Measurements from ENCODE around the gene MFAP3. TPM values are rescaled to one million over a fixed set of nuclear protein-coding genes. Genes with fewer than 3 reads are reported as not detected.
"Not testable (repeated sequence)": the region's sequence is repeated elsewhere in the genome, so short reads cannot be mapped to it uniquely, and the experiment has no call there.

The MFAP3 gene
- total RNA-seq, 1 donor from 2014 or later = 21.8 TPM

DNA sequence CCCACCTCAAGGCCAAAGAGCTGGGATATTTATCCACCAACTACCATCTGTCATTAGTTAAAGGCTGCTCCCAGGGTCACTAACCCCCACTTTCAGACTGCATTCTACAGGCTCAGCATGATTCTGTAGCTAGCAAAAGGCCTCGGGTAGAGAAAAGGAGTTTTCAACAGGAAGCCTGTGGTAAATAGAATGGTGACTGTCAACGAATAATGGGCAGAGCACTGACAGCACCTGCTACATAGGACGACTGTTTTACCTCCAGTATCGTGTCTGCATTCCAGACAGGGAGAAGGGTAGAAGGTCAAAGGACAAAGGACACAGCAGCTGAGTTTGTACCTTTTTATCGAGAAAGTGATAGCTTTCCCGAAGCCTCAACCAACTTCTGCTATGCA lies 20.3 kb downstream of the MFAP3 start:
- DNase-seq (ENCODE audit: low spot score) = no peak
- no peak overlapping the region for H3K4me3 Mint-ChIP-seq (ENCODE audit: low read depth)
- peaks cover 20% of the 10 kb centered on the region for H3K36me3 Mint-ChIP-seq (ENCODE audit: low read depth)
- intact Hi-C loops (cut with micrococcal nuclease) = no loop called here
- H3K27ac Mint-ChIP-seq = no peak overlapping the region
- H3K27me3 Mint-ChIP-seq (ENCODE audit: low read depth) = no peaks in the 10 kb centered on the region
- peaks cover 16% of the 10 kb centered on the region for H3K4me1 Mint-ChIP-seq (ENCODE audit: low read depth)
- no peaks in the 10 kb centered on the region for H3K9me3 Mint-ChIP-seq

DNA sequence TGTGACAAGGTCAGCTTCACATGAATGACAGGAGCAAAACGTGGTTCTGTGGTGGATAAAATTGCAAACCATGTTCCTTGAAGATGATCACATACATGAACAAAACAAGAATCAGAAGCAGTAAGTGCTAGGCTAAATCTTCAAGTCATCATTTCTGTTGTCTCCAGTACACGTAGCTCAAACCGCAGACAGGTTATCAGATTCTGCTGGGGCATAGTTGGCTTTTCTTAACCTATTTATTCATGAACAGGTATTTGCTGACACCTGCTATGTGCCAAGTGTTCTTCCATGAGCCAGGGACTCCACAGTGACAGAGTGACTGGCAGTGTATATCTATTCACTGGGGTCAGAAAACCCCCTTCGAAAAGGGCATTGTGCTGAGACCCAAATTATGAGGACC lies 20.8 kb downstream of the MFAP3 start:
- H3K27me3 Mint-ChIP-seq (ENCODE audit: low read depth) = no peaks in the 10 kb centered on the region
- H3K4me1 Mint-ChIP-seq (ENCODE audit: low read depth) = peaks cover 16% of the 10 kb centered on the region
- H3K9me3 Mint-ChIP-seq = no peaks in the 10 kb centered on the region
- intact Hi-C loops (cut with micrococcal nuclease) = no loop called here
- no peak for DNase-seq (ENCODE audit: low spot score)
- peaks cover 16% of the 10 kb centered on the region for H3K36me3 Mint-ChIP-seq (ENCODE audit: low read depth)
- H3K4me3 Mint-ChIP-seq (ENCODE audit: low read depth) = no peak overlapping the region
- no peak overlapping the region for H3K27ac Mint-ChIP-seq

DNA sequence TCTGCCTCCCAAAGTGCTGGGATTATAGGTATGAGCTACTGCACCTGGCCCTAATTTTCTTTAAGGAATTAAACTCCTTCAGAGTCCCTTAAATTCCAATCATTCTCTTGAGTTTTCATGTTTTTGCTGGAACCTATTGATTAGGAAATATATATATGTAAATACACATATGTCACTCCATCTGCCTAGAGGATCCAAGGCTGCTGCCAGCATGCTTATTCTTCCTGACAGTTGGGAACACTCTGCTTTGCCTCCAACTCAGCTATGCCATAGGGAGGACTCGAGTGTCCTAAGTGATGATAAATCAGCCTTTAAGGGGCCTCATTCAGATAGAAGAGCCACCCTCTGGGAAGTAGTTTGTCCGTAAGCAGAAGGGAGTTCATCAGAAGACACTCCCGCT lies 21.8 kb downstream of the MFAP3 start:
- no peak for DNase-seq (ENCODE audit: low spot score)
- no peak overlapping the region for H3K4me3 Mint-ChIP-seq (ENCODE audit: low read depth)
- H3K4me1 Mint-ChIP-seq (ENCODE audit: low read depth) = peaks cover 16% of the 10 kb centered on the region
- intact Hi-C loops (cut with micrococcal nuclease) = no loop called here
- H3K27me3 Mint-ChIP-seq (ENCODE audit: low read depth) = no peaks in the 10 kb centered on the region
- peaks cover 9% of the 10 kb centered on the region for H3K36me3 Mint-ChIP-seq (ENCODE audit: low read depth)
- no peaks in the 10 kb centered on the region for H3K9me3 Mint-ChIP-seq
- H3K27ac Mint-ChIP-seq = no peak overlapping the region

DNA sequence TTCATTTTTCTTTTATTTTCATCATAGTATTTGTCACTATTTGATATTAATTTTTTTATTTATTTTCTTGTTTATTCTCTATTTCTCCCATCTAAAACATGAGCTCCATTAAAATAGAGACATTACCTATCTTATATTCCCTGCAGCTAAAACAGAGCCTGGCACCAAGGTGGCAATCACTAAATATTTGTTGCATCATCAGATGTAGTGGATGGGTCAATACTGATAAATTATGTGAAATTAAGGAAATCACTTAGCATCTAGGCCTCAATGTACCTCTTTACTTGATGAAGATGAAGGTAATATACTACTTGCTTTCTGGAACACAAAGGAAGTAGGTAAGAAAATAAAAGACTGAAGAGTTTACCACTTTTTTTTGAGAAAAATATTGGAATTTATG lies 24.6 kb downstream of the MFAP3 start:
- H3K27ac Mint-ChIP-seq = no peak overlapping the region
- H3K4me3 Mint-ChIP-seq (ENCODE audit: low read depth) = no peak overlapping the region
- DNase-seq (ENCODE audit: low spot score) = no peak

DNA sequence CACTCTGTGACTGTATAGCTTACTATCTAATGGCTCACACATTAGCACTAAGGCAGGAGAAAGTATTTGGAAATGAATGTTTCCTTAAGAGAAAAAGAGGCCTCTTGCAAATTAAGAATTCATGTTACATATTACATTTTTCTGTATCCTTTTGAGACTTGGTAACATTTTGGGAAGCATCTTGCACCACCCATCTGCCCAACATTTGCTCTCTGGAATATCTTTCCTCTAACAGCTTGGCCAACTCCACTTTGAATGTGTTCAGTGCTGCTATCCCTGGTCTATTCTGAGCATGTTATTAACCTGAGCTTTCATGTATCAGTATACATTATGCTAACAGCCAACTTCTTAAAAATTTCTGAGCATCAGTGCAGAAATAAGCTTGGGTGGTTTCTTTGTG lies 27.2 kb downstream of the MFAP3 start:
- Mint-ChIP-seq H3K9me3 (no peaks in the 10 kb centered on the region), H3K27me3 (ENCODE audit: low read depth) (peaks cover 6% of the 10 kb centered on the region), H3K36me3 (ENCODE audit: low read depth) (no peaks in the 10 kb centered on the region), H3K4me3 (ENCODE audit: low read depth) (no peak overlapping the region), H3K27ac (no peak overlapping the region), H3K4me1 (ENCODE audit: low read depth) (no peaks in the 10 kb centered on the region)
- DNase-seq (ENCODE audit: low spot score) = no peak
- intact Hi-C loops (cut with micrococcal nuclease) = no loop called here

More for the DNA sequence above, 24.6 kb downstream of the MFAP3 start:
- intact Hi-C loops (cut with micrococcal nuclease) = no loop called here
- no peaks in the 10 kb centered on the region for H3K9me3 Mint-ChIP-seq
- peaks cover under 1% of the 10 kb centered on the region for H3K27me3 Mint-ChIP-seq (ENCODE audit: low read depth)
- H3K36me3 Mint-ChIP-seq (ENCODE audit: low read depth) = peaks cover 5% of the 10 kb centered on the region
- peaks cover 11% of the 10 kb centered on the region for H3K4me1 Mint-ChIP-seq (ENCODE audit: low read depth)

DNA sequence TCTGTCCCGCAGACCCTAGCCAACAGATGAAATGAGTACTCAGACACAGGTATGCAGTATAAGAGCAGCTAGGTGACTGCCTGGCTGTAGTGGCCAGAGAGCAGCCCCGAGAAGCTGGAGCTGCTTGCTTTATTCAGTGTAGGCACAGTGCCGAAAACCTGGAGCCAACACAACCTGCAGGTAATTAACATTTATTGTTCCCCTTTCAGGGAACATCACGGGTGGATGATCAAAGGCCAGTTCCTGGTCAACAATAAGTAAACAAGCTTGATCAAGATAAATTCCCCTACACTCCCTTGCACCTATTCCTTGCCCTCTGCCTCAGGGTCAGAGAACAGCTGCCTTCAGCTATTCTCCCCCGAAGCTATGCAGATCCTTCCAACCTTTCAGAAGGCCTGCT lies 31.1 kb downstream of the MFAP3 start:
- H3K4me1 Mint-ChIP-seq (ENCODE audit: low read depth) = peaks cover 32% of the 10 kb centered on the region
- intact Hi-C loops (cut with micrococcal nuclease) = loop anchor here (5.0 kb wide), 1 partner anchor 542 kb away; no protein-coding TSS in a partner anchor
- not testable (repeated sequence) for H3K27ac Mint-ChIP-seq; H3K9me3 Mint-ChIP-seq; H3K36me3 Mint-ChIP-seq (ENCODE audit: low read depth); H3K4me3 Mint-ChIP-seq (ENCODE audit: low read depth); H3K27me3 Mint-ChIP-seq (ENCODE audit: low read depth); DNase-seq (ENCODE audit: low spot score)

DNA sequence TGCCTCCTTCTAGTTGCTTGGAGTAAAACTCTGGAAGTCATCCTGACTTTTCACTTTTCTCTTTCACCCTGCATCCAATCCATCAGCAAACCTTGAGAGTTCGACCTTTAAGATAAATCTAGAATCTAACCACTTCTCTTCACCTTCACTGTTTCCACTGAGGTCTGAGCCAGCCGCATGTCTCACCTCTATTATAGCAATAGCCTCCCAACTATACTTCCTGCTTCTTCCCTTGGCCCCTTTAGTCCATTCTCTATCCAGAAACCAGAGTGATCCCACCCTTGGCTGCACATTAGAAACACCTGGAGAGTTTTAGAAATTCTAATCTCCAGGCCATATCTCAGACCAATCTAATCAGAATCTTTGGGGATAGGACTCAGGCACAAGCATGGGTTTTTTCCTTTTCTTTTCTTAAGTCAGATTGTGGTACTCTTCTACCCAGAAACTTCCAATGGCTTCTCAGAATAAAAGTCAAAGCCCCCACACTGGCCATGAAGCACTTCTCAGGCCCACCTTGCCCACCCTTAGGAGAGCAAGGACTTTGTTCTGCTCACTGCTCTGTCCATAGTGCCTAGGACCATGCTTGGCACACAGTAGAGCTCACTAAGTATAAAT lies 33.1 kb downstream of the MFAP3 start:
- Mint-ChIP-seq H3K27me3 (ENCODE audit: low read depth) (peaks cover 6% of the 10 kb centered on the region), H3K4me1 (ENCODE audit: low read depth) (peaks cover 45% of the 10 kb centered on the region)

DNA sequence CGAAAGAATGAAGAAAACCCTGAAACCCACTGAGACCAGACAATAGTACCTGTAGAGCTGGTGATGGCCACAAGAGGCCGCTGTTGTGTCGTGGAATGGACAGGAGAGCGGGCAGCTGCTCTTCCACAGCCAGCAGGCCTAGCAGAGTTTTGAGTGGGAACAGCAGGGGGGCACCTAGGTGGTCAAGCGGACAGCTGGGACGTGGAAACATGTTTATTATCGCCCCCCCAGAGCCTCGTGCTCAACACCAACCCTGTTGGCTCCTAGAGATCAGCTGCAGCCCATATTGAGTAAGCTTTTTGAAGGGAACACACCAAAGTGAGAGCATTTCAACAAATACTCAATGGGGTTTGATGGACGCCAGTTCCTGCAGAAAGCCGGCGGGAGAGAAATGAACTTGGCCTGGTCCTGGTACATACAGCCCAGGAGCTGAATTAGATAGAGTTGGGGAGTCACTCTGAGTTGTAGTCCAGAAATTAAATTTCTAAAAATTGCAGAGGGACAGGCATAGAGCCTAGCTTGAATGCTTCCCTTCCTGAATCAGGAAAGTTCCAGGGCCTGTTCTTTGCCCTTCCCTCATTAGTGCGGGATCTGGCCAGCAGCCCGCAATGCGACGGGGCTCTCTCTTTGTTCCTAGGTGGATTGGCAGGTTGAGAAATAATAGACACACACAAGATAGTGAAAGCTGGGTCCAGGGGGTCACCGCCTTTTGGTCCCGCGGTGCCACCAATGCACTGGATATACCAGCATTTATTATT lies 33.8 kb downstream of the MFAP3 start:
- H3K27ac Mint-ChIP-seq = peak overlapping the region; percentile 54
- H3K36me3 Mint-ChIP-seq (ENCODE audit: low read depth) = no peaks in the 10 kb centered on the region
- no peaks in the 10 kb centered on the region for H3K9me3 Mint-ChIP-seq
- peak; percentile 77 for DNase-seq (ENCODE audit: low spot score)
- intact Hi-C loops (cut with micrococcal nuclease) = loop anchor here (1.0 to 5.0 kb wide), 7 partner anchors 34 to 540 kb away; partner anchors contain the start of genes FAM114A2, GALNT10, MFAP3 and SAP30L
- H3K4me3 Mint-ChIP-seq (ENCODE audit: low read depth) = no peak overlapping the region
- peaks cover 51% of the 10 kb centered on the region for H3K4me1 Mint-ChIP-seq (ENCODE audit: low read depth)
- peaks cover 6% of the 10 kb centered on the region for H3K27me3 Mint-ChIP-seq (ENCODE audit: low read depth)

More for the DNA sequence above, 33.1 kb downstream of the MFAP3 start:
- no peak for DNase-seq (ENCODE audit: low spot score)
- H3K36me3 Mint-ChIP-seq (ENCODE audit: low read depth) = no peaks in the 10 kb centered on the region
- H3K27ac Mint-ChIP-seq = peak overlapping the region; percentile 54
- intact Hi-C loops (cut with micrococcal nuclease) = loop anchor here (1.0 to 5.0 kb wide), 7 partner anchors 33 to 540 kb away; partner anchors contain the start of genes FAM114A2, GALNT10, MFAP3 and SAP30L
- no peaks in the 10 kb centered on the region for H3K9me3 Mint-ChIP-seq
- no peak overlapping the region for H3K4me3 Mint-ChIP-seq (ENCODE audit: low read depth)

DNA sequence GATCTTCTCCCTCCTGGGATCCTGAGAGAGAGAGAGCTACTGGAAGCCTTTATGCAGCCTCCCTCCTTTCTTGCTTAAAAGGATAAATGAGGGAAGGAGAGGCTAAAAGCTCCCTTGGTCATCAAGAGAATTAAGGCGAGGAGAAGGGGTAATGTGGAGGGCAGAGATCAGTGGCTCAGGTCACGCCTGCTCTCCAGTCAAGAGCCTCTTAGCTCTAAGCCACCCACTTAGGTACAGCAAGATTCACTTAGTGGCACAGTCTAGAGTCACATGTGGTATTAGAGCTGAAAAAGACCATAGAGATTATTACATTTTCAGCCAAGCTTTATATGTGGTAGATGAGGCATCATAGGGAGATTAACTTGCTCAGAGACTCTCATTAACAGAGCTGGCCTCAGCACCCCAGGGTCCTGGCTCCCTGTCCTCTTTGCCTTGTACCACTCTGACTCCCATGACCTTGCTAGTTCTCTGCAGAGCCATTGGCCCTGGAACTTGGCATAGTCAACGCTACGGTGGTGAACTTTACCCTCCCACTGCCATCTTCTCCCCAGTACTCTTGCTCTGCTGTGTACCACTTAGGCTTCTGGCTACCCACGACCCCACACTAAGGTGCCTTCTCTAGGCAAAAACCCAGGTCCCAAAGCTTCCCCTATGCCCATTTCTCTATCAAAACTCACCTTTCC lies 37.6 kb downstream of the MFAP3 start:
- DNase-seq (ENCODE audit: low spot score) = no peak
- Mint-ChIP-seq H3K9me3 (no peaks in the 10 kb centered on the region), H3K27ac (peak overlapping the region; percentile 74), H3K36me3 (ENCODE audit: low read depth) (peaks cover 3% of the 10 kb centered on the region), H3K4me3 (ENCODE audit: low read depth) (no peak overlapping the region), H3K27me3 (ENCODE audit: low read depth) (no peaks in the 10 kb centered on the region), H3K4me1 (ENCODE audit: low read depth) (peaks cover 57% of the 10 kb centered on the region)
- intact Hi-C loops (cut with micrococcal nuclease) = no loop called here

DNA sequence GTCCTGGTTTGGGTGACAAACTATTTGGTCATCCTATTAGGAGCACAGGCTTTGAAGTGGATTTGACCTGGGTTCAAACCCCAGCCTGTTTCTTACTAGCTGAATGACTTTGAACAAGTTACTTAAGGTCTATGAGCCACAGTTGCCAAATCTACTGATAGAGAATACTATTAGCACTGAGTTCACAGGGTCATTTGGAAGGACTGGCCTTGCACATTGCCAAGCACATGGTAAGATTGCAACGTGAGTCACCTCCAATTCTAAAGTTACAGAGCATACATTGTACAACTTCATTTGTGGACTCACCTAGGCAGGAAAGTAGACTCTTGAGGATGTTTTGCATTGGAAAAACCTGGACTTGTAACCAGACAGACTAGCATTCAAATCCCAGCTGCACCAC lies 38.9 kb downstream of the MFAP3 start:
- Mint-ChIP-seq H3K27ac (no peak overlapping the region), H3K36me3 (ENCODE audit: low read depth) (peaks cover 3% of the 10 kb centered on the region), H3K9me3 (no peaks in the 10 kb centered on the region), H3K4me1 (ENCODE audit: low read depth) (peaks cover 44% of the 10 kb centered on the region), H3K4me3 (ENCODE audit: low read depth) (no peak overlapping the region), H3K27me3 (ENCODE audit: low read depth) (no peaks in the 10 kb centered on the region)
- intact Hi-C loops (cut with micrococcal nuclease) = no loop called here
- DNase-seq (ENCODE audit: low spot score) = no peak

DNA sequence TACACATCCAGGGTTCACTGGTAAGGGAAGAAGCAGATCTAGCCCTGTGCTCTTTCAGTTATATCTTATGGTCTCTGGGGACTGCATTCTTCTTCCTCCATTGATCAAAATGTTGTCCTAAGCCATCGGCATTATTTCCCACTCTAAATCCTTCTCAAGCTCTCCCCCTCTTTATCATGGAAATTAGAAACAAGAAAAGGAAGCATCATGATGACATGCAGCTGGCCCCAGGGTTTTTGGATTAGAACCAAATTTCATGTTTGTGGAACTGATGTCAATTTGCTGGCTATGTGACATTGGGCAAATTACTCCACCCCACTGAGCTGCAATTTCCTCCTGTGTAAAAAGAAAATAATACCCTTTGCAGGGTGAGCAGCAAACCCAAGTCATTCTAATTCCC lies 39.5 kb downstream of the MFAP3 start:
- H3K27ac Mint-ChIP-seq = no peak overlapping the region
- intact Hi-C loops (cut with micrococcal nuclease) = no loop called here
- no peaks in the 10 kb centered on the region for H3K9me3 Mint-ChIP-seq
- H3K4me1 Mint-ChIP-seq (ENCODE audit: low read depth) = peaks cover 38% of the 10 kb centered on the region
- H3K27me3 Mint-ChIP-seq (ENCODE audit: low read depth) = no peaks in the 10 kb centered on the region
- DNase-seq (ENCODE audit: low spot score) = no peak
- no peak overlapping the region for H3K4me3 Mint-ChIP-seq (ENCODE audit: low read depth)
- peaks cover 3% of the 10 kb centered on the region for H3K36me3 Mint-ChIP-seq (ENCODE audit: low read depth)

DNA sequence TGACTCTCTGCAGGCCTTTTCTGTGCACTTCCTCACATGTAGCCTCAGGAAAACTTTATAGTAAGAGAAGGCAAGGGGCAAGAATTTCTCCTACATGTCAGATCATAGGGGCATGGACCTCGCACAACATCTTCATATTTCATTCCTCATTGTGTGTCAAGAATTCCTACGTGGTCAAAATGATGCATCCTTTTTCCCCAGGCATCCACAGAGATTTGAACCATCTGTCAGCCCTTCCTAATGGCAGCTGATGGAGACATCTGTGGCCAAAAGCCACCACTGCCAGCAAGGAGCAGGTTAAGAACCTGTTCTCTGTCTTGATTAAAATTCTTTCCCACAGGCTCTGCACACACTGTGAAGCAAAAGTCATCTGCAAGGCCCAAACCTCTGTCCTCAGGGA lies 42.5 kb downstream of the MFAP3 start:
- Mint-ChIP-seq H3K36me3 (ENCODE audit: low read depth) (peaks cover 3% of the 10 kb centered on the region), H3K27me3 (ENCODE audit: low read depth) (no peaks in the 10 kb centered on the region), H3K4me3 (ENCODE audit: low read depth) (no peak overlapping the region), H3K9me3 (no peaks in the 10 kb centered on the region), H3K4me1 (ENCODE audit: low read depth) (peaks cover 23% of the 10 kb centered on the region), H3K27ac (no peak overlapping the region)
- DNase-seq (ENCODE audit: low spot score) = no peak
- intact Hi-C loops (cut with micrococcal nuclease) = no loop called here
